ENCODE results near the gene AQP12B.
A peak's percentile ranks its signal among the peaks of the same experiment; 100 is the strongest.

AQP12B gene

DNA sequence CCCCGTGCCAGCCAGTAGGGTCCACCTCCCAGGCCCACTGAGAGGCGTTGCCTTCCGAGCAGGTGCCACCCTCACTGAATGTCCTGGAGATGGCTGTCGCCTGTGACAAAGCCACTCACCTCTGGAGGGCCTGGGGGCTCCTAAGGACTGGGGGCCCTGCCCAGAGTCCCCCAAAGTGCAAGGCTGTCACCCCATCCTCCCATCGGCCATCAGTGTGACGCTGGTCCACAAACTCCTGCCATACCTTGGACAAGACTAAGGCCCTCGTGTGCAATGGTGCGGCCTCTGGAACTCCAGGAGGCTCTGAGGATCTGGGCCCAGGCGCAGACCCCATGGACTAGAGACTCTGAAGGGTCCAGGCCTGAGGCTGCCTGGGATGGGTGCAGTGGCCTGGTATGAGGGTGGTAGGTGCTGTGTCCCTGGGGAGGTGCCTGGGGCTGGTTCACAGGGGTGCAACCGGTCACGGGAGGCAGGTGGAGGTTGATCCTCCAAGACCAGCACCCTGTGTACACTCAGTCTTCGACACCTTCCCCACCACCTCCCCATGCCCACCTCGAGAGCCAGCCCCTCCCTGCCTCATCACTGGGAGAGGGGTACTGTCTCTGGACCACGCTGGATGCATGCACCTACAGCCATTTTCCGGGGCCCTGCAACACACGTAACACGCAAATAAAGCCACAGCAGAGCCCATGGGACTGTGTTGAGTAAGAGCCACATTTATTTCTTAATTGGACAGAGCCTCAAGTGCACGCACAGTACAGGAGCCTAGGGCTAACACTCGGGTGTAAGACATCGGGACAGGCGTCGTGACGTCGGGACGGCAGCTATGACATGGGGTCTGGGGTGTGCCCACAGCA lies 30.6 kb upstream of the AQP12B start:
- ChIA-PET CTCF (no interaction called here), POLR2A (no interaction called here)
- H3K36me3 ChIP-seq (ENCODE audit: control insufficient read depth in 2 of 2, insufficient read depth in 1 of 2, low read length in 2 of 2): no peaks in the 10 kb centered on the region

GRCh38 chr2:240712121-240712520 lies 29.4 kb upstream of the AQP12B start:
- ChIA-PET POLR2A (no interaction called here), CTCF (no interaction called here)
- Histone ChIP-seq H3K36me3 (ENCODE audit: control insufficient read depth in 2 of 2, insufficient read depth in 1 of 2, low read length in 2 of 2) (no peaks in the 10 kb centered on the region), H3K27ac (ENCODE audit: extremely low read depth, low read depth, low read length) (no peak overlapping the region), H3K9me3 (ENCODE audit: control insufficient read depth, insufficient read depth, low read depth, low read length) (no peaks in the 10 kb centered on the region), H3K4me1 (ENCODE audit: control insufficient read depth, insufficient read depth, low read length) (no peaks in the 10 kb centered on the region), H3K4me3 (ENCODE audit: low read depth, low read length) (no peak overlapping the region)
- TF ChIP-seq SCRT2 (tag by site-specific recombination; IDR thresholded peaks at IDR 0.05) (peak; percentile 37; the same call in 1 of the 2 replicates), ZFP3 (tag by site-specific recombination; IDR thresholded peaks at IDR 0.05; ENCODE audit: low read depth) (no peak)

More for the DNA sequence above, 30.6 kb upstream of the AQP12B start:
- H3K4me3 ChIP-seq (ENCODE audit: low read depth, low read length): no peak overlapping the region
- no peaks in the 10 kb centered on the region for H3K4me1 ChIP-seq (ENCODE audit: control insufficient read depth, insufficient read depth, low read length)
- TF ChIP-seq GLIS2 (tag by site-specific recombination; IDR thresholded peaks at IDR 0.05) (no peak), ZNF639 (tag by site-specific recombination; IDR thresholded peaks at IDR 0.05) (no peak), ZBTB1 (tag by site-specific recombination; IDR thresholded peaks at IDR 0.05) (no peak), ZNF274 (IDR thresholded peaks at IDR 0.05; ENCODE audit: low read length) (no peak), ZNF274 (tag by site-specific recombination; IDR thresholded peaks at IDR 0.05; ENCODE audit: borderline replicate concordance) (no peak), ZBTB17 (tag by site-specific recombination; IDR thresholded peaks at IDR 0.05) (no peak), ZBTB44 (tag by site-specific recombination; IDR thresholded peaks at IDR 0.05) (no peak), SCRT1 (tag by site-specific recombination; IDR thresholded peaks at IDR 0.05; ENCODE audit: borderline replicate concordance) (no peak)
- TF ChIP-seq, protein P1, sequence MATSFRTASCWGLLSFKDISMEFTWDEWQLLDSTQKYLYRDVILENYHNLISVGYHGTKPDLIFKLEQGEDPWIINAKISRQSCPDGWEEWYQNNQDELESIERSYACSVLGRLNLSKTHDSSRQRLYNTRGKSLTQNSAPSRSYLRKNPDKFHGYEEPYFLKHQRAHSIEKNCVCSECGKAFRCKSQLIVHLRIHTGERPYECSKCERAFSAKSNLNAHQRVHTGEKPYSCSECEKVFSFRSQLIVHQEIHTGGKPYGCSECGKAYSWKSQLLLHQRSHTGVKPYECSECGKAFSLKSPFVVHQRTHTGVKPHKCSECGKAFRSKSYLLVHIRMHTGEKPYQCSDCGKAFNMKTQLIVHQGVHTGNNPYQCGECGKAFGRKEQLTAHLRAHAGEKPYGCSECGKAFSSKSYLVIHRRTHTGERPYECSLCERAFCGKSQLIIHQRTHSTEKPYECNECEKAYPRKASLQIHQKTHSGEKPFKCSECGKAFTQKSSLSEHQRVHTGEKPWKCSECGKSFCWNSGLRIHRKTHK (tag by site-specific recombination; IDR thresholded peaks at IDR 0.05): no peak
- H3K9me3 ChIP-seq (ENCODE audit: control insufficient read depth, insufficient read depth, low read depth, low read length): no peaks in the 10 kb centered on the region
- H3K27ac ChIP-seq (ENCODE audit: extremely low read depth, low read depth, low read length): no peak overlapping the region

GRCh38 chr2:240711701-240712100 lies 29.0 kb upstream of the AQP12B start:
- ChIA-PET CTCF (no interaction called here), POLR2A (no interaction called here)
- H3K27ac ChIP-seq (ENCODE audit: extremely low read depth, low read depth, low read length): no peak overlapping the region
- no peaks in the 10 kb centered on the region for H3K4me1 ChIP-seq (ENCODE audit: control insufficient read depth, insufficient read depth, low read length)
- no peak overlapping the region for H3K4me3 ChIP-seq (ENCODE audit: low read depth, low read length)
- H3K9me3 ChIP-seq (ENCODE audit: control insufficient read depth, insufficient read depth, low read depth, low read length): no peaks in the 10 kb centered on the region
- H3K36me3 ChIP-seq (ENCODE audit: control insufficient read depth in 2 of 2, insufficient read depth in 1 of 2, low read length in 2 of 2): no peaks in the 10 kb centered on the region
- TF ChIP-seq ZNF76 (tag by site-specific recombination; IDR thresholded peaks at IDR 0.05; ENCODE audit: borderline replicate concordance, low read depth) (no peak), ZNF473 (tag by site-specific recombination; IDR thresholded peaks at IDR 0.05) (no peak), OSR2 (tag by site-specific recombination; IDR thresholded peaks at IDR 0.05) (no peak), ZNF274 (IDR thresholded peaks at IDR 0.05; ENCODE audit: low read length) (no peak), ZNF274 (tag by site-specific recombination; IDR thresholded peaks at IDR 0.05; ENCODE audit: borderline replicate concordance) (no peak), ZNF585B (tag by site-specific recombination; IDR thresholded peaks at IDR 0.05) (no peak), ZNF560 (tag by site-specific recombination; IDR thresholded peaks at IDR 0.05; ENCODE audit: borderline replicate concordance) (no peak)
- TF ChIP-seq, protein P2, sequence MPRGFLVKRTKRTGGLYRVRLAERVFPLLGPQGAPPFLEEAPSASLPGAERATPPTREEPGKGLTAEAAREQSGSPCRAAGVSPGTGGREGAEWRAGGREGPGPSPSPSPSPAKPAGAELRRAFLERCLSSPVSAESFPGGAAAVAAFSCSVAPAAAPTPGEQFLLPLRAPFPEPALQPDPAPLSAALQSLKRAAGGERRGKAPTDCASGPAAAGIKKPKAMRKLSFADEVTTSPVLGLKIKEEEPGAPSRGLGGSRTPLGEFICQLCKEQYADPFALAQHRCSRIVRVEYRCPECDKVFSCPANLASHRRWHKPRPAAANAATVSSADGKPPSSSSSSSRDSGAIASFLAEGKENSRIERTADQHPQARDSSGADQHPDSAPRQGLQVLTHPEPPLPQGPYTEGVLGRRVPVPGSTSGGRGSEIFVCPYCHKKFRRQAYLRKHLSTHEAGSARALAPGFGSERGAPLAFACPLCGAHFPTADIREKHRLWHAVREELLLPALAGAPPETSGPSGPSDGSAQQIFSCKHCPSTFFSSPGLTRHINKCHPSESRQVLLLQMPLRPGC (tag by site-specific recombination; IDR thresholded peaks at IDR 0.05): no peak
- TF ChIP-seq, protein P3, sequence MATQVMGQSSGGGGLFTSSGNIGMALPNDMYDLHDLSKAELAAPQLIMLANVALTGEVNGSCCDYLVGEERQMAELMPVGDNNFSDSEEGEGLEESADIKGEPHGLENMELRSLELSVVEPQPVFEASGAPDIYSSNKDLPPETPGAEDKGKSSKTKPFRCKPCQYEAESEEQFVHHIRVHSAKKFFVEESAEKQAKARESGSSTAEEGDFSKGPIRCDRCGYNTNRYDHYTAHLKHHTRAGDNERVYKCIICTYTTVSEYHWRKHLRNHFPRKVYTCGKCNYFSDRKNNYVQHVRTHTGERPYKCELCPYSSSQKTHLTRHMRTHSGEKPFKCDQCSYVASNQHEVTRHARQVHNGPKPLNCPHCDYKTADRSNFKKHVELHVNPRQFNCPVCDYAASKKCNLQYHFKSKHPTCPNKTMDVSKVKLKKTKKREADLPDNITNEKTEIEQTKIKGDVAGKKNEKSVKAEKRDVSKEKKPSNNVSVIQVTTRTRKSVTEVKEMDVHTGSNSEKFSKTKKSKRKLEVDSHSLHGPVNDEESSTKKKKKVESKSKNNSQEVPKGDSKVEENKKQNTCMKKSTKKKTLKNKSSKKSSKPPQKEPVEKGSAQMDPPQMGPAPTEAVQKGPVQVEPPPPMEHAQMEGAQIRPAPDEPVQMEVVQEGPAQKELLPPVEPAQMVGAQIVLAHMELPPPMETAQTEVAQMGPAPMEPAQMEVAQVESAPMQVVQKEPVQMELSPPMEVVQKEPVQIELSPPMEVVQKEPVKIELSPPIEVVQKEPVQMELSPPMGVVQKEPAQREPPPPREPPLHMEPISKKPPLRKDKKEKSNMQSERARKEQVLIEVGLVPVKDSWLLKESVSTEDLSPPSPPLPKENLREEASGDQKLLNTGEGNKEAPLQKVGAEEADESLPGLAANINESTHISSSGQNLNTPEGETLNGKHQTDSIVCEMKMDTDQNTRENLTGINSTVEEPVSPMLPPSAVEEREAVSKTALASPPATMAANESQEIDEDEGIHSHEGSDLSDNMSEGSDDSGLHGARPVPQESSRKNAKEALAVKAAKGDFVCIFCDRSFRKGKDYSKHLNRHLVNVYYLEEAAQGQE (tag by site-specific recombination; IDR thresholded peaks at IDR 0.05): no peak

Data from HEK293 (cell line).